Measurements from ENCODE around the gene RNPC3. TPM values are rescaled to one million over a fixed set of nuclear protein-coding genes. Genes with fewer than 3 reads are reported as not detected.

RNPC3 gene
- 5.7 and 6.9 TPM in 2 replicates for total RNA-seq

GRCh38 chr1:103525607-103526507 lies at the start of gene RNPC3:
Gene RNPC3, plus strand, starts transcription at chr1:103525699. Its CDS starts 372 bp downstream, at chr1:103526071.

GRCh38 chr1:103571289-103571688 lies 45.8 kb downstream of the RNPC3 start, which contains the start of gene AMY2B:
Gene AMY2B, plus strand, starts transcription at chr1:103571589. Its CDS starts 14 bp downstream, at chr1:103571603.

Other genes with a start within 250 kb of the RNPC3 start
- 0.34 and 0.86 TPM in 2 replicates for gene AMY2B, start 45.9 kb downstream of the RNPC3 start, total RNA-seq
- gene AMY2A, start 91.7 kb downstream of the RNPC3 start, total RNA-seq = not detected in 2 replicates
- gene AMY1A, start 130.1 kb downstream of the RNPC3 start, total RNA-seq = not detected in 2 replicates
- not detected in 2 replicates for gene AMY1B, start 170.5 kb downstream of the RNPC3 start, total RNA-seq
- not detected in 2 replicates for gene AMY1C, start 224.2 kb downstream of the RNPC3 start, total RNA-seq